B cell (primary cell): ENCODE results near the gene TMEM14B.

ENCODE experiments used
- CTCF ChIP-seq: fragments of 200-600 bp; IDR thresholded peaks from one replicate; pipeline ENCODE4 v1.8.0; 2022; ENCODE audit warnings: antibody characterized with exemption, mild to moderate bottlenecking
- EZH2 ChIP-seq: IDR thresholded peaks from 2 replicates; pipeline ENCODE4 v1.6.1; 2012; ENCODE audit warnings: borderline replicate concordance, low read depth, mild to moderate bottlenecking, moderate library complexity, low read length; ENCODE audit not compliant: insufficient read depth, poor library complexity, severe bottlenecking

DNA sequence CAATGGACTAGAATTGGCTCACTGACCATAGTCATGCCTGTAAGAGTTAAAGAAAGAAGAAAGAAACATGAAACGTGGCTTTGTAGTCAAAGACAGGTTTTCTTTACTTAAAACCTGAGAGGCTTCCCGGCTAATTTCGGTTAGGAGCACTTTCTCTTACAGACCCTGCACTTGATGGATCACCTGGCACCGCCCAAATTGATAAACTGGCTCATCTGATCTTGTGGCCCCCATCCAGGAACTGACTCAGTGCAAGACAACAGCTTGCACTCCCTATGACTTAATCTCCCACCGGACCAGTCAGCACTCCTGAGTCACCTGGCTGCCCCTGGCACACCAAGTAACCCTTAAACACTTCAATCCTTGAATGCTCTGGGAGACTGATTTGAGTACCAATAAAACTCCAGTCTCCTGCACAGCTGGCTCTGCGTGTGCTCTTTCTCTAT, 12.3 kb downstream of the TMEM14B start:
- no peak for TF ChIP-seq EZH2
- no peak for TF ChIP-seq CTCF
